H1 (cell line): ENCODE results near the gene RAET1E. TPM values are rescaled to one million over a fixed set of nuclear protein-coding genes. Genes with fewer than 3 reads are reported as not detected.

Source experiments
- CHD2 ChIP-seq: IDR thresholded peaks from 2 replicates; pipeline ENCODE4 v1.6.1; 2012; ENCODE audit warnings: low read length, improper control_type of control experiment
- CHD7 ChIP-seq: fragments of 300-600 bp; sonication (generic); IDR thresholded peaks from 2 replicates; pipeline ENCODE4 v1.7.1; 2012; ENCODE audit warnings: low read length, moderate library complexity, mild to moderate bottlenecking, inconsistent platforms; ENCODE audit not compliant: insufficient replicate concordance
- RBBP5 ChIP-seq: IDR thresholded peaks from 2 replicates; pipeline ENCODE4 v1.7.1; 2012; ENCODE audit warnings: low read depth, mild to moderate bottlenecking, inconsistent platforms, low read length, moderate library complexity, borderline replicate concordance
- RFX5 ChIP-seq: IDR thresholded peaks from 2 replicates; pipeline ENCODE4 v1.6.1; 2011; ENCODE audit warnings: low read depth, low read length, improper control_type of control experiment, borderline replicate concordance
- polyA plus RNA-seq, 7 experiments: library from polyadenylated mRNA; depleted of rRNA in 3 of 7; stranded (reverse) in 5 of 7; unstranded in 2 of 7; fragments of >200 nt in 5 of 7; fragments of 200-250 nt in 2 of 7; gene quantifications; 1 replicate in 5 of 7; 2 replicates in 1 of 7; 4 replicates in 1 of 7; pipeline versions ENCODE4 v1.2.1 to v1.2.3, GENCODE V29; 2011 to 2013; ENCODE audit warnings: missing spikeins in 2 of 7, mixed read lengths in 2 of 7
- total RNA-seq: library from RNA; stranded (reverse); fragmentation: NEBNext Ultra II Directional; extraction: Animal tissue kit (Norgen Biotek cat#: 25700); gene quantifications from 2 replicates; pipeline ENCODE4 v1.2.1, GENCODE V29; 2021

RAET1E gene
- total and polyA plus RNA-seq, 2 of the 8 experiments (the other 6 are each of a cell fraction or from before 2014, with no cell fraction given): not detected

- TF ChIP-seq CHD7: no peak
- no peak for TF ChIP-seq RFX5
- TF ChIP-seq RBBP5: no peak
- no peak for TF ChIP-seq CHD2
These were observed 42.7 kb upstream of the RAET1E start (continued) for GRCh38 chr6:149940672-149940982.
